Spleen (tissue), 11 donors: Measurements from ENCODE around the gene PPP2R5C. TPM values are rescaled to one million over a fixed set of nuclear protein-coding genes. Genes with fewer than 3 reads are reported as not detected.

Experiments
- DNase-seq: peaks from one replicate; pipeline ENCODE4 v3.0.0-alpha.2; 2020
- H3K27ac ChIP-seq, 8 donors: fragments of 200-600 bp; sonication (generic) in 7 of 8; 1 replicate in 4 of 8; 2 replicates in 4 of 8; pipeline versions ENCODE4 v1.5.0 to v1.8.0; 2016 to 2021; ENCODE audit warnings: inconsistent platforms in 4 of 8, mild to moderate bottlenecking in 4 of 8, moderate library complexity in 1 of 8
- H3K27me3 ChIP-seq, 7 donors: fragments of 200-600 bp; sonication (generic) in 6 of 7; replicated peaks in 1 of 7; 1 replicate in 4 of 7; 2 replicates in 3 of 7; pipeline versions ENCODE4 v1.5.0 to v1.8.0; 2016 to 2021; ENCODE audit warnings: inconsistent platforms in 3 of 7, mild to moderate bottlenecking in 1 of 7
- H3K36me3 ChIP-seq, 6 donors: fragments of 200-600 bp; sonication (generic) in 5 of 6; 1 replicate in 4 of 6; 2 replicates in 2 of 6; pipeline versions ENCODE4 v1.5.0 to v1.8.0; 2016 to 2021; ENCODE audit warnings: inconsistent platforms in 2 of 6
- H3K4me1 ChIP-seq, 6 donors: fragments of 200-600 bp; sonication (generic) in 5 of 6; 1 replicate in 3 of 6; 2 replicates in 3 of 6; pipeline versions ENCODE4 v1.5.0 to v1.8.0; 2016 to 2021; ENCODE audit warnings: inconsistent platforms in 3 of 6
- H3K4me3 ChIP-seq, 8 donors: fragments of 200-600 bp; sonication (generic) in 7 of 8; 1 replicate in 4 of 8; 2 replicates in 4 of 8; pipeline versions ENCODE4 v1.5.0 to v1.8.0; 2016 to 2021; ENCODE audit warnings: inconsistent platforms in 4 of 8, mild to moderate bottlenecking in 4 of 8, moderate library complexity in 2 of 8
- H3K9me3 ChIP-seq, 8 donors: fragments of 200-600 bp; sonication (generic) in 7 of 8; 1 replicate in 4 of 8; 2 replicates in 4 of 8; pipeline versions ENCODE4 v1.5.0 to v1.8.0; 2016 to 2021; ENCODE audit warnings: inconsistent platforms in 4 of 8
- CTCF ChIP-seq, 11 experiments: fragments of 200-600 bp in 7 of 11; fragments of 450-650 bp in 4 of 11; sonication (generic) in 4 of 11; IDR thresholded peaks in 8 of 11; conservative IDR thresholded peaks in 3 of 11; 1 replicate in 7 of 11; 2 replicates in 4 of 11; pipeline versions ENCODE4 v1.4.0 to v1.8.0; 2016 to 2021; ENCODE audit warnings: antibody characterized with exemption in 11 of 11, inconsistent platforms in 4 of 11, mild to moderate bottlenecking in 1 of 11
- POLR2A ChIP-seq, 3 donors: fragments of 450-650 bp; IDR thresholded peaks; one replicate each; pipeline ENCODE4 v1.5.1; 2017; ENCODE audit warnings: antibody characterized with exemption in 3 of 3, mild to moderate bottlenecking in 1 of 3
- POLR2AphosphoS5 ChIP-seq, 3 donors: sonication (generic); formaldehyde crosslinking; IDR thresholded peaks; one replicate each; pipeline ENCODE4 v1.5.1; 2017; ENCODE audit warnings: antibody characterized with exemption in 3 of 3
- WGBS, 5 donors: extraction: QIAGEN DNeasy Blood & Tissue Kit in 3 of 5; methylation state at CpG; one replicate each; pipeline versions ENCODE4 v1.1.5 to v1.1.7; 2013 to 2018; 5-methylcytosine and 5-hydroxymethylcytosine counted together
- intact Hi-C: fragments of 100-400 bp; cut with DNase I; formaldehyde crosslinking; loops from one replicate; pipeline ENCODE4 v1.15.0; 2023; ENCODE audit warnings: low total_unique reads
- polyA plus RNA-seq, 3 donors: library from polyadenylated mRNA; stranded (reverse); fragments of 200-250 nt; gene quantifications; one replicate each; pipeline ENCODE4 v1.2.1, GENCODE V29; 2013
- total RNA-seq, 7 donors: library from RNA; depleted of rRNA in 3 of 7; stranded (reverse); fragments of >200 nt in 3 of 7; fragmentation: NEBNext Ultra II Directional in 4 of 7; extraction: Animal tissue kit (Norgen Biotek cat#: 25700) in 4 of 7; gene quantifications; one replicate each; pipeline versions ENCODE4 v1.1.0 to v1.2.1, GENCODE V29; 2016 to 2021
- donor health status: healthy with polysubstance abuse.
- donor health status: DM: no; HTN: no; CAD: no; lungs with moderate emphysema.
- donor health status: DM: no; HTN: no; CAD: no.
- donor health status: Bipolar disorder and iron deficiency.
- donor health status: healthy.
- donor health status: DM: no; HTN: no; CAD: no.
- donor health status: DM: yes; HTN: yes; CAD: no.

Gene PPP2R5C
- total and polyA plus RNA-seq, 10 donors, result 80.8 to 322 (median 198) TPM

- Histone ChIP-seq H3K27me3 (peaks cover 0 to 7% (median 0%) of the 10 kb centered on the region in 7 donors), H3K27ac (no peak overlapping the region), H3K9me3 (no peaks in the 10 kb centered on the region), H3K4me1 (peaks cover 0 to 3% (median 0%) of the 10 kb centered on the region in 6 donors), H3K36me3 (peaks cover 0 to 13% (median 9%) of the 10 kb centered on the region in 6 donors), H3K4me3 (no peak overlapping the region)
- 81 to 92% (median 87%) methylated on average over 6 to 16 of the region's 16 CpGs for WGBS, 5 donors
- intact Hi-C loops, result no loop called here
- peak; percentile 68 for DNase-seq
- peak in 2 of 3 donors; percentile 27 to 62 for TF ChIP-seq POLR2AphosphoS5 (IDR thresholded peaks at IDR 0.05)
- TF ChIP-seq CTCF (IDR thresholded peaks at IDR 0.05 in 8 of 11, conservative IDR thresholded peaks at IDR 0.05 in 3 of 11), result no peak
Measured at GRCh38 chr14:101933209-101933608, 171.7 kb downstream of the PPP2R5C start.

- Histone ChIP-seq H3K9me3 (no peaks in the 10 kb centered on the region), H3K4me1 (no peaks in the 10 kb centered on the region), H3K27ac (no peak overlapping the region), H3K4me3 (no peak overlapping the region), H3K27me3 (peaks cover 0 to 22% (median 0%) of the 10 kb centered on the region in 7 donors), H3K36me3 (no peaks in the 10 kb centered on the region)
- DNase-seq, result peak; percentile 51
- WGBS, 5 donors, result 89 to 93% (median 92%) methylated on average over 13 to 14 of the region's 14 CpGs
- intact Hi-C loops, result no loop called here
- TF ChIP-seq POLR2A (IDR thresholded peaks at IDR 0.05) (no peak), CTCF (IDR thresholded peaks at IDR 0.05 in 8 of 11, conservative IDR thresholded peaks at IDR 0.05 in 3 of 11) (no peak), POLR2AphosphoS5 (IDR thresholded peaks at IDR 0.05) (no peak)
Measured at GRCh38 chr14:101934601-101935150, 173.2 kb downstream of the PPP2R5C start.

GRCh38 chr14:101937926-101938767 is 176.6 kb downstream of the PPP2R5C start:
- peak; percentile 43 for DNase-seq
- WGBS, 5 donors, result 57 to 70% (median 63%) methylated on average over 13 of the region's 13 CpGs

More at GRCh38 chr14:101937926-101938767, 176.6 kb downstream of the PPP2R5C start:
- H3K4me1 ChIP-seq, result no peaks in the 10 kb centered on the region
- no peak overlapping the region for H3K27ac ChIP-seq
- intact Hi-C loops, result no loop called here
- H3K36me3 ChIP-seq, result no peaks in the 10 kb centered on the region
- peaks cover 0 to 47% (median 0%) of the 10 kb centered on the region in 7 donors for H3K27me3 ChIP-seq
- no peak overlapping the region for H3K4me3 ChIP-seq
- no peaks in the 10 kb centered on the region for H3K9me3 ChIP-seq
- TF ChIP-seq POLR2AphosphoS5 (IDR thresholded peaks at IDR 0.05) (no peak), POLR2A (IDR thresholded peaks at IDR 0.05) (no peak), CTCF (IDR thresholded peaks at IDR 0.05 in 8 of 11, conservative IDR thresholded peaks at IDR 0.05 in 3 of 11) (no peak)
